Measurements from ENCODE around the gene IRF2BPL. TPM values are rescaled to one million over a fixed set of nuclear protein-coding genes. Genes with fewer than 3 reads are reported as not detected.

Gene IRF2BPL
- total and polyA plus RNA-seq, 9 of the 15 experiments (the other 6 are each of a cell fraction or from before 2014, with no cell fraction given), result 0.52 to 21.6 (median 2.5) TPM

DNA sequence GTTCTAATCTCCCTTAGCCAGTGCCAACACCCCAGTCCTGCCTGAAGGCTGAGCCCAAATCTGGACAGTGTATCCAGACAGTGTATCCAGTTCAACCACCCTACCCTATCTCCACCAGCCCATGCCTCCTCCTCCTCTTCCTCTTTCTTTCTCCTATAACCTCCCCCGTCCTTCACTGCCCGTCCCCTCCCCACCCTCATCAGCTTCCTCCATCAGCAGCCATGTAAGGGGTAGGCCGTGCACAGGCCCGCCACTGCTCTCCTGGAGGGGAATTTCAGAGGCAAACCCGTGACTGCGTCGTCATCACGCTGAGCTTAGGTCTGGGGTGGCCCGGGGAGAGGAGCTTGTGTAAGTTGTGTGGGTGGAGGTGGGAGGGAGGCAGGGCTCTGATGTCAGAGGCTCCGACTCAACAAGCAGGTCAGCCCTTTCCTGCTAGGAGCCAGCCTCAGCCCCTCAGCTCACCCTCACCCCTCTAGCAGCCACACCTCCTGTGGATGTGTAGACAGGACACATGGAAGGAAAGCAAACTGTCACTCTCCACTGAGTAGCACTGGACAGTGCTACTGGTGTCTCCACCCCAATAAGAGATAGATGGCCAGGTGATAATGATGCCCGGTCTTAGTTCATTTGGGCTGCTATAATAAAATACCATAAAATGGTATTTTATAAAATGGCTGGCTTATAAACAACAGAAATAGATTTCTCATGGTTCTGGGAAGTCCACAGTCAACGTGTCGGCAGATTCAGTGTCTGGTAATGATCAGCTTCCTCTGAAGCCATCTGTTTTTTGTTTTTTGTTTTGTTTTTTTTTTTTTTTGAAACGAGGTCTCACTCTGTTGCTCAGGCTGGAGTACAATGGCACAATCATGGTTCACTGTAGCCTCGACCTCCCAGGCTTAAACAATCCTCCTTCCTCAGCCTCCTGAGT is 50.5 kb downstream of the IRF2BPL start (continued):
- TF ChIP-seq HDAC3 (IDR thresholded peaks at IDR 0.05; ENCODE audit: borderline replicate concordance, partially characterized antibody) (no peak), RUNX1 (IDR thresholded peaks at IDR 0.05; ENCODE audit: low read depth) (no peak), ZNF395 (CRISPR knock-in tag; IDR thresholded peaks at IDR 0.05) (peak; percentile 49; the same call in 1 of the 2 replicates), ILF3 (IDR thresholded peaks at IDR 0.05; ENCODE audit: borderline replicate concordance) (no peak), KAT7 (CRISPR knock-in tag; IDR thresholded peaks at IDR 0.05; ENCODE audit: borderline replicate concordance) (no peak), LARP7 (IDR thresholded peaks at IDR 0.05) (no peak), ZNF75A (CRISPR knock-in tag; IDR thresholded peaks at IDR 0.05) (no peak), ZNF224 (CRISPR knock-in tag; IDR thresholded peaks at IDR 0.05) (no peak), MCM2 (IDR thresholded peaks at IDR 0.05; ENCODE audit: low read depth) (no peak), CBX5 (IDR thresholded peaks at IDR 0.05; ENCODE audit: borderline replicate concordance, low read depth) (no peak), EWSR1 (IDR thresholded peaks at IDR 0.05; ENCODE audit: borderline replicate concordance, low read depth, partially characterized antibody) (no peak), MAX (CRISPR knock-in tag; IDR thresholded peaks at IDR 0.05) (no peak), U2AF1 (optimal IDR thresholded peaks at IDR 0.05; ENCODE audit: low read depth, low read length) (no peak), ZNF740 (CRISPR knock-in tag; IDR thresholded peaks at IDR 0.05) (no peak), ZNF740 (tag; IDR thresholded peaks at IDR 0.05) (no peak), KDM1A (IDR thresholded peaks at IDR 0.05) (peak; percentile 59 to 72), ZNF232 (CRISPR knock-in tag; IDR thresholded peaks at IDR 0.05) (no peak), GABPA (tag; conservative IDR thresholded peaks at IDR 0.05; ENCODE audit: low read depth) (no peak), HSF4 (CRISPR knock-in tag; IDR thresholded peaks at IDR 0.05; ENCODE audit: borderline replicate concordance) (no peak)
- TF ChIP-seq, protein P1, sequence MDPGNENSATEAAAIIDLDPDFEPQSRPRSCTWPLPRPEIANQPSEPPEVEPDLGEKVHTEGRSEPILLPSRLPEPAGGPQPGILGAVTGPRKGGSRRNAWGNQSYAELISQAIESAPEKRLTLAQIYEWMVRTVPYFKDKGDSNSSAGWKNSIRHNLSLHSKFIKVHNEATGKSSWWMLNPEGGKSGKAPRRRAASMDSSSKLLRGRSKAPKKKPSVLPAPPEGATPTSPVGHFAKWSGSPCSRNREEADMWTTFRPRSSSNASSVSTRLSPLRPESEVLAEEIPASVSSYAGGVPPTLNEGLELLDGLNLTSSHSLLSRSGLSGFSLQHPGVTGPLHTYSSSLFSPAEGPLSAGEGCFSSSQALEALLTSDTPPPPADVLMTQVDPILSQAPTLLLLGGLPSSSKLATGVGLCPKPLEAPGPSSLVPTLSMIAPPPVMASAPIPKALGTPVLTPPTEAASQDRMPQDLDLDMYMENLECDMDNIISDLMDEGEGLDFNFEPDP (CRISPR knock-in tag; IDR thresholded peaks at IDR 0.05), result no peak
- TF ChIP-seq, protein P2, sequence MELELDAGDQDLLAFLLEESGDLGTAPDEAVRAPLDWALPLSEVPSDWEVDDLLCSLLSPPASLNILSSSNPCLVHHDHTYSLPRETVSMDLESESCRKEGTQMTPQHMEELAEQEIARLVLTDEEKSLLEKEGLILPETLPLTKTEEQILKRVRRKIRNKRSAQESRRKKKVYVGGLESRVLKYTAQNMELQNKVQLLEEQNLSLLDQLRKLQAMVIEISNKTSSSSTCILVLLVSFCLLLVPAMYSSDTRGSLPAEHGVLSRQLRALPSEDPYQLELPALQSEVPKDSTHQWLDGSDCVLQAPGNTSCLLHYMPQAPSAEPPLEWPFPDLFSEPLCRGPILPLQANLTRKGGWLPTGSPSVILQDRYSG (tag; conservative IDR thresholded peaks at IDR 0.05; ENCODE audit: low read depth), result no peak

Data from K562 (cell line).